Esophagus muscularis mucosa (tissue), 4 donors: ENCODE data around the gene VWA5B1. TPM values are rescaled to one million over a fixed set of nuclear protein-coding genes. Genes with fewer than 3 reads are reported as not detected.

Experiments used
- DNase-seq: peaks from one replicate; pipeline ENCODE4 v3.0.0-alpha.2; 2017; ENCODE audit errors: extremely low spot score
- H3K27ac ChIP-seq, 4 donors: fragments of 200-600 bp; sonication (generic); replicated peaks in 1 of 4; 1 replicate in 3 of 4; 2 replicates in 1 of 4; pipeline ENCODE4 v1.5.1; 2016 to 2019; ENCODE audit warnings: mild to moderate bottlenecking in 1 of 4
- H3K27me3 ChIP-seq, 4 donors: fragments of 200-600 bp; sonication (generic); one replicate each; pipeline versions ENCODE4 v1.5.1 to v1.6.0; 2016 to 2019
- H3K36me3 ChIP-seq, 4 donors: fragments of 200-600 bp; sonication (generic); one replicate each; pipeline ENCODE4 v1.5.1; 2016 to 2019
- H3K4me1 ChIP-seq, 4 donors: fragments of 200-600 bp; sonication (generic); one replicate each; pipeline ENCODE4 v1.5.1; 2016 to 2019
- H3K4me3 ChIP-seq, 4 donors: fragments of 200-600 bp; sonication (generic); 1 replicate in 2 of 4; 2 replicates in 2 of 4; pipeline ENCODE4 v1.5.1; 2016 to 2019; ENCODE audit warnings: mild to moderate bottlenecking in 4 of 4, moderate library complexity in 1 of 4
- H3K9me3 ChIP-seq, 4 donors: fragments of 200-600 bp; sonication (generic); 1 replicate in 3 of 4; 2 replicates in 1 of 4; pipeline ENCODE4 v1.5.1; 2016 to 2019
- CTCF ChIP-seq, 3 experiments: fragments of 200-600 bp in 2 of 3; fragments of 450-650 bp in 1 of 3; sonication (generic) in 2 of 3; IDR thresholded peaks; one replicate each; pipeline ENCODE4 v1.5.1; 2017 to 2019; ENCODE audit warnings: antibody characterized with exemption in 3 of 3, mild to moderate bottlenecking in 2 of 3, moderate library complexity in 1 of 3
- EP300 ChIP-seq: sonication (generic); formaldehyde crosslinking; IDR thresholded peaks from one replicate; pipeline ENCODE4 v1.6.1; 2017; ENCODE audit warnings: antibody characterized with exemption
- POLR2A ChIP-seq: fragments of 450-650 bp; IDR thresholded peaks from one replicate; pipeline ENCODE4 v1.6.1; 2017; ENCODE audit warnings: antibody characterized with exemption, moderate library complexity, mild to moderate bottlenecking, low read depth
- POLR2AphosphoS5 ChIP-seq, 2 donors: sonication (generic); formaldehyde crosslinking; IDR thresholded peaks; one replicate each; pipeline ENCODE4 v1.6.1; 2017; ENCODE audit warnings: antibody characterized with exemption in 2 of 2
- WGBS: methylation state at CpG from one replicate; pipeline ENCODE4 v1.1.5; 2018; 5-methylcytosine and 5-hydroxymethylcytosine counted together
- intact Hi-C: fragments of 100-400 bp; cut with DNase I; formaldehyde crosslinking; loops from one replicate; pipeline ENCODE4 v1.15.1; 2023
- total RNA-seq, 4 donors: library from RNA; depleted of rRNA; stranded (reverse); fragments of >200 nt; gene quantifications; one replicate each; pipeline versions ENCODE4 v1.1.0 to v1.2.1, GENCODE V29; 2016

Gene VWA5B1
- total RNA-seq, 4 donors from 2014 or later: under 0.01 TPM; not detected in 3

- 31% methylated on average over 5 of the region's 5 CpGs for WGBS
- DNase-seq: no peak
- H3K4me1 ChIP-seq: no peaks in the 10 kb centered on the region
- no peak overlapping the region for H3K27ac ChIP-seq
- intact Hi-C loops: no loop called here
- peaks cover 0 to 68% (median 9%) of the 10 kb centered on the region in 4 donors for H3K27me3 ChIP-seq
- H3K36me3 ChIP-seq: no peaks in the 10 kb centered on the region
- TF ChIP-seq EP300 (no peak), POLR2A (no peak), CTCF (IDR thresholded peaks at IDR 0.05) (no peak), POLR2AphosphoS5 (IDR thresholded peaks at IDR 0.05) (no peak)
- peaks cover 0 to 18% (median 13%) of the 10 kb centered on the region in 4 donors for H3K9me3 ChIP-seq
- H3K4me3 ChIP-seq: no peak overlapping the region
These were observed 109.0 kb downstream of the VWA5B1 start for GRCh38 chr1:20399606-20400180.

- 40% methylated on average over 10 of the region's 10 CpGs for WGBS
- Histone ChIP-seq H3K4me3 (no peak overlapping the region), H3K27me3 (peaks cover 0 to 76% (median 9%) of the 10 kb centered on the region in 4 donors)
These were observed 109.9 kb downstream of the VWA5B1 start for GRCh38 chr1:20400341-20401177.

GRCh38 chr1:20401405-20402010, 110.8 kb downstream of the VWA5B1 start:
- H3K27me3 ChIP-seq: peaks cover 0 to 86% (median 9%) of the 10 kb centered on the region in 4 donors

More at GRCh38 chr1:20400341-20401177, 109.9 kb downstream of the VWA5B1 start:
- Histone ChIP-seq H3K4me1 (no peaks in the 10 kb centered on the region), H3K27ac (no peak overlapping the region), H3K36me3 (no peaks in the 10 kb centered on the region), H3K9me3 (peaks cover 0 to 10% (median 5%) of the 10 kb centered on the region in 4 donors)
- intact Hi-C loops: no loop called here
- no peak for DNase-seq
- no peak for TF ChIP-seq EP300
- TF ChIP-seq POLR2A: no peak
- TF ChIP-seq CTCF (IDR thresholded peaks at IDR 0.05): no peak
- no peak for TF ChIP-seq POLR2AphosphoS5 (IDR thresholded peaks at IDR 0.05)

More at GRCh38 chr1:20401405-20402010, 110.8 kb downstream of the VWA5B1 start:
- peaks cover 0 to under 1% (median 0%) of the 10 kb centered on the region in 4 donors for H3K9me3 ChIP-seq
- DNase-seq: no peak
- no peak overlapping the region for H3K4me3 ChIP-seq
- TF ChIP-seq CTCF (IDR thresholded peaks at IDR 0.05) (no peak), EP300 (no peak), POLR2A (no peak), POLR2AphosphoS5 (IDR thresholded peaks at IDR 0.05) (no peak)
- intact Hi-C loops: no loop called here
- no peak overlapping the region for H3K27ac ChIP-seq
- no CpG with 5 or more reads among the region's 11 CpGs for WGBS
- H3K36me3 ChIP-seq: no peaks in the 10 kb centered on the region
- no peaks in the 10 kb centered on the region for H3K4me1 ChIP-seq
